HFFc6 (cell line): ENCODE results near the gene DLG2. TPM values are rescaled to one million over a fixed set of nuclear protein-coding genes. Genes with fewer than 3 reads are reported as not detected.

Experiments
- DNase-seq: peaks from one replicate; pipeline ENCODE4 v3.0.0-alpha.2; 2018
- H3K27ac Mint-ChIP-seq: 2 replicates; pipeline ENCODE4 v1.8.0; 2020; ENCODE audit warnings: mild to moderate bottlenecking, mixed read lengths
- H3K27me3 Mint-ChIP-seq: 2 replicates; pipeline ENCODE4 v1.8.0; 2021; ENCODE audit warnings: mild to moderate bottlenecking, moderate library complexity, mixed read lengths; ENCODE audit not compliant: insufficient read depth
- H3K36me3 Mint-ChIP-seq: 2 replicates; pipeline ENCODE4 v1.8.0; 2021; ENCODE audit warnings: low read depth, mixed read lengths
- H3K4me1 Mint-ChIP-seq: 2 replicates; pipeline ENCODE4 v1.8.0; 2020; ENCODE audit warnings: low read depth, mixed read lengths
- H3K4me3 Mint-ChIP-seq: 2 replicates; pipeline ENCODE4 v1.8.0; 2020; ENCODE audit warnings: mild to moderate bottlenecking, moderate library complexity, mixed read lengths
- H3K9me3 Mint-ChIP-seq: 2 replicates; pipeline ENCODE4 v1.8.0; 2020; ENCODE audit warnings: mild to moderate bottlenecking, mixed read lengths
- total RNA-seq, 6 experiments: library from RNA; stranded (reverse); fragmentation: NEBNext Ultra II Directional; extraction: Animal tissue kit (Norgen Biotek cat#: 25700); gene quantifications; 2 replicates in 1 of 6; 3 replicates in 5 of 6; pipeline ENCODE4 v1.2.3, GENCODE V29; 2021
- TF ChIP-seq, protein P1 (sequence below): fragments of 200-600 bp; sonication (generic); IDR thresholded peaks from 2 replicates; pipeline ENCODE4 v1.5.0; 2021; ENCODE audit warnings: antibody characterized with exemption, mild to moderate bottlenecking

Gene DLG2
- total RNA-seq, 6 experiments from 2014 or later, result 0.39 to 1.00 (median 0.80) TPM; not detected in 1

DNA sequence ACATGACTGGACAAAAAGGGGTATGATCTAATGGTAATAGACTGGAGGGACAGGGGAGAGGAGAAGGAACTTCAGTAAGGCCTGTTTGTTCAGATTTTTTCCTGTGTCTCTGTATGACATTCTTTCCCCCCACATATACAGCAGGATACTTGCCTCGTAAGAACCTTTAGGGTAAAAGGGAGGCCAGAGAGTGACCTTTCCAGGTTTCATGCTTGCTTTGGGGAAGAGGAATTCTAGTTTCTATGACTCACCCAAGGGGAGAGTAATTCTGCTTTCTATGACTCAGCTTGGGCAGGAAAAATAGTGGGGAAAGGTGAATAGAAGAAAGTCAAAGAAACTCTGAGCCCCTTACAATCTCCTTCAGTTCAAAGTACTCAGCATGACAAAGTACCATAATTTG lies 457.0 kb downstream of the DLG2 start:
- H3K4me3 Mint-ChIP-seq, result no peak overlapping the region

DNA sequence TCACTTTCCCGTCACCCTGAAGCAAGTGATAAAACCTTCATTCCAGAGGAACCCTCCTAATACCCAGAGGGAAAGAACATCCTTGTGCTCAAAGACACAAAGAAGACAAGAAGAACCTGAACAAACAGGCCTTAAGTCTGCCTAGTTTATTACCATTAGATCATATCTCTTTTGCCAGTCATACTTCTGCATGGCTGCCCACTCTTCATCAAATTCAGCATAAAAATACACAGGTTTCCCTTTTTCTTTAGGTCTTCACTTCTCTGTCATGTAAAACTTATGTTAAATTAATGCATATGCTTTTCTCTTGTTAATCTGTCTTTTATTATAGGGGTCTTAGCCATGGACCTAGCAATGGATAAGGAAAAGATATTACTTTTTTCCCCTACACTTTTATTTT lies 459.7 kb downstream of the DLG2 start:
- 0 out of 2 replicates have a peak, but pooled peaks cover 6% of the 10 kb centered on the region for H3K36me3 Mint-ChIP-seq
- H3K4me1 Mint-ChIP-seq, result peaks cover 18% of the 10 kb centered on the region; the same call in 1 of the 2 replicates
- H3K4me3 Mint-ChIP-seq, result no peak overlapping the region
- TF ChIP-seq, protein P1, sequence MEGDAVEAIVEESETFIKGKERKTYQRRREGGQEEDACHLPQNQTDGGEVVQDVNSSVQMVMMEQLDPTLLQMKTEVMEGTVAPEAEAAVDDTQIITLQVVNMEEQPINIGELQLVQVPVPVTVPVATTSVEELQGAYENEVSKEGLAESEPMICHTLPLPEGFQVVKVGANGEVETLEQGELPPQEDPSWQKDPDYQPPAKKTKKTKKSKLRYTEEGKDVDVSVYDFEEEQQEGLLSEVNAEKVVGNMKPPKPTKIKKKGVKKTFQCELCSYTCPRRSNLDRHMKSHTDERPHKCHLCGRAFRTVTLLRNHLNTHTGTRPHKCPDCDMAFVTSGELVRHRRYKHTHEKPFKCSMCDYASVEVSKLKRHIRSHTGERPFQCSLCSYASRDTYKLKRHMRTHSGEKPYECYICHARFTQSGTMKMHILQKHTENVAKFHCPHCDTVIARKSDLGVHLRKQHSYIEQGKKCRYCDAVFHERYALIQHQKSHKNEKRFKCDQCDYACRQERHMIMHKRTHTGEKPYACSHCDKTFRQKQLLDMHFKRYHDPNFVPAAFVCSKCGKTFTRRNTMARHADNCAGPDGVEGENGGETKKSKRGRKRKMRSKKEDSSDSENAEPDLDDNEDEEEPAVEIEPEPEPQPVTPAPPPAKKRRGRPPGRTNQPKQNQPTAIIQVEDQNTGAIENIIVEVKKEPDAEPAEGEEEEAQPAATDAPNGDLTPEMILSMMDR, result no peak
- DNase-seq, result no peak
- peaks cover 8% of the 10 kb centered on the region for H3K9me3 Mint-ChIP-seq
- H3K27ac Mint-ChIP-seq, result no peak overlapping the region
- no peaks in the 10 kb centered on the region for H3K27me3 Mint-ChIP-seq

More for the DNA sequence above, 457.0 kb downstream of the DLG2 start:
- Mint-ChIP-seq H3K27ac (no peak overlapping the region), H3K4me1 (peaks cover 18% of the 10 kb centered on the region; the same call in 1 of the 2 replicates), H3K36me3 (0 out of 2 replicates have a peak, but pooled peaks cover 6% of the 10 kb centered on the region), H3K9me3 (peaks cover 17% of the 10 kb centered on the region), H3K27me3 (no peaks in the 10 kb centered on the region)
- TF ChIP-seq, protein P1, result no peak
- no peak for DNase-seq

DNA sequence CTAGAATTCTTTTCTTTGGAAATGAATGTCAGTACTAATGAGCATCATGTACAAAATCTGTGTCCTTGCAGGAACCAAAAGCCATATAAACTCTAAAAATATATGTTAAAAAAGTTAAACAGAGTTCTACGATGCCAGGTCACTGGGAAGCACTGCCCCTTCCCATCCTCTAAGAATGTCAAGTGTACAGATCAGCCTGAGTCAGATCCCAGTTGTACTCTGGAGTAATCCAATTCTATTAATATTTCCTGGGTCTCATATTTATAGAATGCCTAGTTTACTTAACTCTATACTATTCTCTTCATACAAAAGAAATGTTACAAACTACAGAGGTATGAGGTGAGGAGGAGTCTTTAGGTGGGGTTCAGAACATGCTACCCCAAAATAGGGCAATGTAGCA lies 460.1 kb downstream of the DLG2 start:
- Mint-ChIP-seq H3K4me1 (peaks cover 18% of the 10 kb centered on the region; the same call in 1 of the 2 replicates), H3K4me3 (no peak overlapping the region), H3K9me3 (peaks cover 7% of the 10 kb centered on the region), H3K36me3 (0 out of 2 replicates have a peak, but pooled peaks cover 6% of the 10 kb centered on the region), H3K27me3 (no peaks in the 10 kb centered on the region), H3K27ac (no peak overlapping the region)
- DNase-seq, result no peak
- TF ChIP-seq, protein P1, result no peak

DNA sequence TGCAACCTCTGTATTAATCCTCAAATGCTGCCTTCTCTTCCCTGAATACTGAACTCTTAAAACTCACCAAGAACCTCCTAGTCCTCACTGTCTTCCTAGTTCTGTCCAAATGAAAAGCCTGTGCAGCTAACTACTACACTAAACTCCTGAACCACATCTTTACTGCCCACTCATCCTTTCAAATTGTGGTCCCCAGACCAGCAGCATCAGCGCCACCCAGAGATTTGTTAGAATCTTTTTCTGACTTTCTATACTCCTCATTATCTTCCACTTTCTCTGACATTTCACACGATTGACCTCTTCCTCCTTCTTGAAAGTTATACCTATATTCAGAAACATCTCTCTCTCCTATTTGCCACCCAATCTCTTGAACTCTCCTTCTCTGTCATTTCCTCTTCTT lies 461.3 kb downstream of the DLG2 start:
- DNase-seq, result no peak
- Mint-ChIP-seq H3K4me1 (peaks cover 17% of the 10 kb centered on the region; the same call in 1 of the 2 replicates), H3K27me3 (no peaks in the 10 kb centered on the region), H3K9me3 (peaks cover 5% of the 10 kb centered on the region), H3K36me3 (0 out of 2 replicates have a peak, but pooled peaks cover 3% of the 10 kb centered on the region), H3K27ac (no peak overlapping the region), H3K4me3 (no peak overlapping the region)
- TF ChIP-seq, protein P1, result no peak

DNA sequence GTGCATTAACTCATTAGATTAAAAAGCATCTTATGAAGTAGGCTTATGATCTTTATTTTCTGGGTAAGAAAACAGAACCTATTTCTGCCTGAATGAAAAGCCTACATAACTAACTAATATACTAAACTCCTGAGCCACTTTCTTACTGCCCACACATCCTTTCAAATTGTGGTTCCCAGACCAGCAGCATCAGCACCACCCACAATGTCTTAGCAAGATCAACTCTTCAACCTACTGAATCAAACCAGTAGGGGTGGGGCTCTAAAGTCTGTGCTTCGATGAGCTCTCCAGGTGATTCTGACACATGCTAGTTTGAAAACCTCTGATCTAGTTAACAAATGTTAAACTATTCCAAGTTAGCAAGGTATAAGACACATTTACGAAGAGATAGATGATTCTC lies 462.4 kb downstream of the DLG2 start:
- no peaks in the 10 kb centered on the region for H3K9me3 Mint-ChIP-seq
- H3K27me3 Mint-ChIP-seq, result no peaks in the 10 kb centered on the region
- H3K4me3 Mint-ChIP-seq, result no peak overlapping the region
- peaks cover 7% of the 10 kb centered on the region; the same call in 1 of the 2 replicates for H3K4me1 Mint-ChIP-seq
- DNase-seq, result no peak
- no peaks in the 10 kb centered on the region for H3K36me3 Mint-ChIP-seq
- no peak overlapping the region for H3K27ac Mint-ChIP-seq
- TF ChIP-seq, protein P1, result no peak
